ENCODE measurements around the gene NUMBL. TPM values are rescaled to one million over a fixed set of nuclear protein-coding genes. Genes with fewer than 3 reads are reported as not detected.

The NUMBL gene
- total and polyA plus RNA-seq, 9 of the 15 experiments (the other 6 are each of a cell fraction or from before 2014, with no cell fraction given) = 0.39 to 38.6 (median 6.6) TPM

- TF ChIP-seq HMGXB4 (CRISPR knock-in tag; IDR thresholded peaks at IDR 0.05) (no peak), DMBX1 (CRISPR knock-in tag; IDR thresholded peaks at IDR 0.05; ENCODE audit: borderline replicate concordance) (no peak), ZMIZ1 (IDR thresholded peaks at IDR 0.05; ENCODE audit: low read depth in 2 of 2, low read length in 2 of 2) (no peak), ZC3H4 (CRISPR knock-in tag; IDR thresholded peaks at IDR 0.05; ENCODE audit: borderline replicate concordance) (no peak), ZNF41 (CRISPR knock-in tag; conservative IDR thresholded peaks at IDR 0.05) (no peak), MITF (IDR thresholded peaks at IDR 0.05) (no peak), ZNF740 (CRISPR knock-in tag; IDR thresholded peaks at IDR 0.05) (0 out of 2 replicates have a peak, but pooled peaks have one; percentile 74), ZNF740 (tag; IDR thresholded peaks at IDR 0.05) (no peak), KAT8 (IDR thresholded peaks at IDR 0.05; ENCODE audit: low read depth) (no peak), HINFP (tag; conservative IDR thresholded peaks at IDR 0.05; ENCODE audit: low read depth) (no peak), FOXP1 (CRISPR knock-in tag; IDR thresholded peaks at IDR 0.05) (no peak), HOMEZ (CRISPR knock-in tag; IDR thresholded peaks at IDR 0.05) (no peak), KLF16 (IDR thresholded peaks at IDR 0.05) (peak; percentile 22; the same call in 1 of the 2 replicates)
Observed at GRCh38 chr19:40663695-40664692, 26.5 kb downstream of the NUMBL start (continued).

Measured in K562 (cell line).